GM19035 (cell line): ENCODE results near the gene ZNF443.
"Not testable (repeated sequence)": the region's sequence is repeated elsewhere in the genome, so short reads cannot be mapped to it uniquely, and the experiment has no call there.

Source experiments
- ATAC-seq: cut with Tn5 transposase; IDR thresholded peaks from one replicate; pipeline ENCODE4 v1.9.1; 2021; ENCODE audit not compliant: unreplicated experiment

ZNF443 gene

DNA sequence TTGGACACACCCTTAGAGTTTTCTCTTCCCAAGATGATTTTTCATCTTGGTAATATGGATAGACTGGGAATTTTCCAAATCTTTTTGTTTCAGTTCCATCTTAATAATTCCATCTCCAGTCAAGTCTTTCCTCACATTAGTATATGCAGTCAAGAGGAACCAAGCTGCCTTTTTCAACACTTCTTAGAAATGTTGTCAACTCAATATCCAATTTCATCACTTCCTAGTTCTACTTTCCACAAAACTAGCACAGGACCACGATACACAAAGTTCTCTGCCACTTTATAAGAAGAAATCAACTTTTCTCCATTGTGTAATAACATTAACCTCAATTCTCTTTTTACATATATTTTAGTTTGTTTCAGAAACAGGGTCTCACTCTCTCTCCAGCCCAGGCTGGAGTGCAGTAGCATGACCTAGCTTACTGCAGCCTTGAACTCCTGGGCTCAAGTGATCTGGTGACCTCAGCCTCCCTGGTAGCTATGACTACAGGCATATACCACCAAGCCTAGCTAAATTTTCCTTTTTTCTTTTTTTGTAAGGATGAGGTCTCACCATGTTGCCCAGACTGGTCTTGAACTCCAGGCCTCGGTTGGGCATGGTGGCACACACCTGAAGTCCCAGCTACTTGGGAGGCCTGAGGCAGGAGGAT is 15.5 kb downstream of the ZNF443 start:
- ATAC-seq, result no peak

DNA sequence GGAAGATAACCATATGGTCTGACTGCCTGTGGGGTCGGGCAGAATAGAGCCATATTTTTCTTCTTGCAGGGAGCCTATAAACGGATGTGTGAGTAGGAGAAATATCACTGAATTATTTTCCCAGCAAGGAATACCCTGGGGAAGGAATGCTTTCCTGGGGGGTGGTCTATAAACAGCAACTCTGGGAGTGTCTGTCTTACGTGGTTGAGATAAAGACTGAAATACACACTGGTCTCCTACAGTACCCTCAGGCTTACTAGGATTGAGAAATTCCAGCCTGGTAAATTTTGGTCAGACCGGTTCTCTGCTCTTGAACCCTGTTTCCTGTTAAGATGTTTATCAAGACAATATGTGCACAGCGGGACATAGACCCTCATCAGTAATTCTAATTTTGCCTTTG is 23.5 kb downstream of the ZNF443 start:
- ATAC-seq, result not testable (repeated sequence)

DNA sequence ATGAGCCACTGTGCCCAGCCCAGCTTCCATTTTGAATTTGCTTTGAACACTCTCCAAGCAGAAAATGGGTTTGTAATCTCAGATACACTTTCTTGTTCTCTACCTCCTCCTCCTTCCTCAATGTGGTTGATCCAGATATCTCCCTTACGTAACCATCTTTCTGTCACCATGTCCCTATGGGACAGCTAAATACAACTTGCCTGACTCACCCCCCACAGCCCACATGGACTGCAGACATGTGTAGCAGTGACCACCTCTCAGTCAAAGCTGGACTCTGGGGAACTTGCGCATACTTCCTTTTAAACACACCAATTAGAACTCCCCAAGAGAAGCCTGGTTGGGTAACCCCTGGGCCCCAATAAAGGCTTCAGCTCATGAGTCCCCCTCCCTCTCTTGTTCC is 28.9 kb downstream of the ZNF443 start:
- ATAC-seq, result no peak

DNA sequence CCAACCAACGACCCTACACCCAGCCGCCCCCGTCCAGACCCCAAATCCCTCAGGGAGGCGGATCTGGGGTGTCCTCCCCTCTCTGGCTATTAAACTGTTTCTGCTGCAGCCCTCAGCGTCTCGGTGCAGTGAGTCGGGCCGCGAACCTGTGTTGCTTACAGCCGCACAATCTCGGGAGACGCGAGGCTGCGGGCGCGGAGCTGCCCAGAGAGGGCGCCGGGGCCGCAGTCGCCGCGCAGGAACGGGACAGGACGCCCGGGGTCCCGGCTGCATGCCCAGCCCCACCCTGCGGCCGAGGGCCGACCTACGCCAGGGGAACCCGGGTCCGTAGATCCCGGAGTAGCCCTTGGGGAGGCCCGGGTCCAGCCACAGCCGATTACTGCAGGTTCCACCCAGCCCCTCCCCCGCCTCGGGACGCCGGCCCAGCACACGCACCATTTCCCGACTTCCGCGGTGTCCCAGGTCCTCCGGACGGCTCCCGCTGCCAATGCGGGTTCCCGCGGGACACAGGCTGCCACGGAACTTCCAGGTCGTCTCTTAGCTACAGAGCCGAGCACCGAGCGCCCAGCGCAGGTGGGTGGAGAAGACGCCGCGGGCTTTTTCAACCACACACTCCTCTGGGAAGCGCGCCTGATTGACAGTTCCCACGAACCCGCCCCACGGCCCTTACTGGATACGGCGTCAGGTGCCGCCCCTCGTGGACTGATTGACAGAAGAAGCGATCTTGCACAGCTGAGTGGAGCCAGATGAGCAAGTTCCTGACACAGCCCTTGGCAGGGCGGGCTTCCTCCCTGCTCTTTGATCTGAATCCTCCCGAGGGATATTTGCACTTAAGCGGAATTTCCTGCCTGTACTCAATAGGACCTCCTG is 40.0 kb downstream of the ZNF443 start, which contains the start of gene ZNF799:
ZNF799 (minus strand) TSS at position 639 of the 870 bp plus-strand sequence; CDS start at position 438, 201 bp downstream.
- peak; percentile 94 for ATAC-seq

DNA sequence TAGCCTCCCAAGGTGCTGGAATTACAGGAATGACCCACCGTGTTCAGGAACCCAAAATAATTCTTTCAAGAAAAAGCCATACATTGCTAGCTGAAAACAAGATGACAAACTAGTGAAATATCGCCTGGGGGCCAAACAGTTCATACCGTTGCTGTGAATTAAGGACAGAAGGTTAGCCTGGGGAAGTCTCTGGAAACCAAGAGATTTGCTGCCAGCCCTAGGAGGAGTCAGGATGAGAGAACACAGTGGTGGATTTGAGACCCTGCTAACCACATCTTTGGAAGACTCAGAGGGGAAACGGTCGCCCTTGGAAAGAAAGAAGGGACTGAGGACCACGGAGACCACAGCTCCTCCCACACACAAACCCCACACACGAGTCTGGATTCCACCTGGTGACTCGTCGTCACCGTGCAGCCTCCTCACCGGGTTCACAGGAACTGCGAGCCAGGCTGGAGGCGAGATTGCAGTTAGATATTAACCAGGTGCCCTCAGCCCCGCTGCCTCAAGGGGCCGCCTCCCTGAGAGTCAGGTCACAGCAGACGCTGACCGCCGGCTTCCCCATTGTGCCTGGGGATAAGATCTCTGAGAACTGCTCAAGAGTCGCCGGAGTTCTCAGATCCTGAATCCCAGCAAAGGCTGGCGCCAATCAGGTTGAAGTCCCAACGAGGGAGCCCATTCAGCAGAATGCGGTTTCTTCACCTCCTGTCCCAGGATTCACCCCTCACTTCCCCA is 40.8 kb downstream of the ZNF443 start:
- ATAC-seq, result peak; percentile 29

DNA sequence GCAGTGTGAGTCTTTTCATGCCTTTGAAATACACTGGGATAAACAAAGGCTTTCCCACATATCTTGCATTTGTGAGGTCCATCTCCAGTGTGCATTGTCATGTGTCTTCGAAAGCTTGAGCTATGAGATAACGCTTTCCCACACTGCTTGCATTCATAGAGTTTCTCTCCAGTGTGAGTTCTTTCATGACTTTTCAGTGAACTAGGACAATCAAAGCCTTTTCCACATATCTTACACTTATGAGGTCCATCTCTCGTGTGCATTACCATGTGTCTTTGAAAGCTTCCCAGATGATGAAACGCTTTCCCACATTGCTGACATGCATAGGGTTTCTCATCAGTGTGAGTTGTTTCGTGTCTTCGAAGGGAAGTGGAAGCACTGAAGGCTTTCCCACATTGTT is 49.7 kb downstream of the ZNF443 start:
- not testable (repeated sequence) for ATAC-seq

DNA sequence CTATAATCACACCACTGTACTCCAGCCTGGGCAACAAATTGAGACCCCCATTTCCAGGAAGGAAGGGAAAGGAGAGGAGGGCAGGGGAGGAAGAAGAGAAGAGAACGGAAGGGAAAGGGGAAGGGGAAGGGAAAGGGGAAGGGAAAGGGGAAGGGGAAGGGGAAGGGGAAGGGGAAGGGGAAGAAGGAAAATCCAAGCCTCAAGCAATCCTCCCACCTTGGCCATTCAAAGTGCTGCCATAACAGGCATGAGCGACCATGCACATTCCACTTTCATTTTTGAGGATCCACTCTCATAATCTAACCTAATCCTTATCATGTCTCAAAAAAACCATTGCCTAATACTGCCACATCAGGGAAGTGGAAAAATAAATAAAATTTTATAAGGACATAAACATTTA is 54.5 kb downstream of the ZNF443 start:
- not testable (repeated sequence) for ATAC-seq

DNA sequence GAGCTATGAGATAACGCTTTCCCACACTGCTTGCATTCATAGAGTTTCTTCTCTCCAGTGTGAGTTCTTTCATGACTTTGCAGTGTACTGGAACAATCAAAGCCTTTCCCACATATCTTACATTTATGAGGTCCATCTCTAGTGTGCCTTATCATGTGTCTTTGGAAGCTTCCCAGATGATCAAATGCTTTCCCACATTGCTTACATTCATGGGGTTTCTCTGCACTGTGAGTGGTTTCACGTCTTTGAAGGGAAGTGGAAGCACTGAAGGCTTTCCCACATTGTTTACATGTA is 60.4 kb downstream of the ZNF443 start:
- ATAC-seq, result no peak

DNA sequence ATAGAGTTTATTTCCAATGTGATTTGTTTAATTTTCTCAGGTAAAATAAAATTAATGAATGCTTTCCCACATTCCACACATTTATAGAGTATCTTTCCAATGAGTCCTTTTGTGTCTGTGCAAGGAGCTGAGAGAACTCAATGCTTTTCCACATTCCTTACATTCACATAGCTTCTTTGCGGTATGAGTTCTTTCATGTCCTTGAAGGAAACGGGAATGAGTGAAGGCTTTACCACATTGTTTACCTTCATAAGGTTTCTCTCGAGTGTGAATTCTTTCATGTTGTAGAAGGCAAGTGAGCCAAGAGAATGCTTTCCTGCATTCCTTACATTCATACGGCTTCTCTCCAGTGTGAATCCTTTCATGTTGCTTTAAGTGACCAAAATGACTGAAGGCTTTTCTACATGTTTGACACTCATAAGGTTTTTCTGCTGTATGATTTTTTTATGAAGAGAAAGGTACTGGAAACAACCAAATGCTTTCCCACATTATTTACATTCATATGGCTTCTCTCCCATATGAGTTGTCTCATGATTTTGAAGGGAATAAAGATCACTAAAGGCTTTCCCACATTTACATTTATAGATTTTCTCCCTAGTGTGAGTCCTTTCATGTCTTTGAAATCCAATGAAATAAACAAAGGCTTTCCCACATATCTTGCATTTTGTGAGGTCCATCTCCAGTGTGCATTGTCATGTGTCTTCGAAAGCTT is 60.9 kb downstream of the ZNF443 start:
- no peak for ATAC-seq
